CD4-positive, alpha-beta T cell treated with Interleukin-2 at 100 ng/mL for 4 hours (primary cell): Measurements from ENCODE around the gene SLC26A1.

Experiments used
- DNase-seq: peaks from one replicate; pipeline ENCODE4 v3.0.0-alpha.2; 2020; ENCODE audit warnings: low spot score

Gene SLC26A1

DNA sequence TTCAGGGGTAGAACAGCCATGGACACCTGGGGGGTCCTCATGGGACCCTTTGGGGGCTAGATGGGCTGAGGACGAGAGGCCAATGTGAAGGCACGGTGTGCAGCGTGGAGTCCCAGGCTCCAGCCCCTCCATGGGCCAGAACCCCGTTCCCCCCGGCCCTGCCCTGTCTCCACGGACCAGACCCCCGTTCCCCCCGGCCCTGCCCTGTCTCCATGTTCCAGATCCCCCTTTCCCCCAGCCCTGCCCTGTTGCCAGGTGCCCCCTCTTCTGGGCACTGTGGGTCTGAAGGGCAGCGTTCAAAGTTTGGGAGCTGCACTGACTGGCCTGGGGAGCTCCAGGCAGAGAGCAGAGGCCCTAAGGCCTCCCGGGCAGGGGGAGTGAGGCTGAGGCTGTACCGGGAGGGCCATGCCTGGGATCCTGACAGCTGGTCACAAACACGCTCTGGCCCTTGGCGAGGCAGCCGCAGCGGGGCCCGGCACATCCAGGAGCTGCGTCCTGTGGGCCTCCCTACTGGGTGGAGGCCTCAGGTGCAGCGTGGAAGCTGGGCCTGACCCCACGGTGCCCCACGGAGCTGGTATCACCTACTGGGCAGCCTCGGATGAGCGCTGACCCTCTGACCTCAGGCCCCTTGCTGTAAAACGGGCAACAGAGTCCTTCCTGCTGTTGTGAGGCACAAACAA lies 28.7 kb downstream of the SLC26A1 start:
- DNase-seq, result no peak

DNA sequence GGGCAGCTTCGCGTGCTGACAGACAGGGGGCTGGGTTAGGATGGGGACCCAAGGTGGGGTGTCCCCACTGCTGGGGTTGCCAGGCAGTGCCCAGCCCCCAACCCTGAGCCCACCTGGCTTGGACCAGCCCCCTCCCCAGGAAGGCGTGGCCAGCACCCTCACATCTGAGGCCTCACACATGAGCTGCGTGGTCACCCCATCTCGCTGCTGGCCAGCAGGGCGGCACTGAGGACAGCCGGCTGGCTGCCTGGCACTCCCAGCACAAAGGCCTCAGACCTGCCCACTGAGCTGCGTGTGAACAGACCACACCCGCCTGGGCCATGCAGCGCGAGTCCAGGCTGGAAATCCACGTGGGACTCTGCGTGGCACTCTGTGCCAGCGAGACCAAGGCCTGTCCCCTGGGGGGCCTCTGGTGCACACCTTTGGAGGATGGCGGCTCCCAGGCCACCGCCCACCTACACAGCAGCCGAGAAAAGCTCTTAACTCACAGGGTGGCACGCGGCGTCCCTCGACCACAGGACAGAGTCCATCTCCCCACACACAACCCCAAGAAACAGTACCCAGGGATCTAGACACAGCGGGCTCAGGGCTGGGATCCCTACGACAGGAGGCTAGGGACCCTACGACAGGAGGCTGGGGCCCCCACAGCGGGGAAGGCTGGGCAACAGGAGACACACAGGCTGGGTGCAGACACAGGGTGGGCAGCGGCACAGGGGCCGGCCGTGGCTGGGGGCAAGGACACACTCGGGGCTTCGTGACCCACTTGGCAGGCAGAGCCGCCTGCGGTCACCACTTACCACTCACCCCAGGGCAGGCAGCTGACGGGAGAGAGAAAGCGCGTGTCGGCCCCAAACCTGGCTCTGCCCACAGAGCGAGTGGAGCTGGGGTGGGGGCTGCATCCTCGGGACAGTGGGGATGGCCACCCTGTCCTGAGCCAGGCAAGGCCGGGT lies 29.7 kb downstream of the SLC26A1 start:
- no peak for DNase-seq

DNA sequence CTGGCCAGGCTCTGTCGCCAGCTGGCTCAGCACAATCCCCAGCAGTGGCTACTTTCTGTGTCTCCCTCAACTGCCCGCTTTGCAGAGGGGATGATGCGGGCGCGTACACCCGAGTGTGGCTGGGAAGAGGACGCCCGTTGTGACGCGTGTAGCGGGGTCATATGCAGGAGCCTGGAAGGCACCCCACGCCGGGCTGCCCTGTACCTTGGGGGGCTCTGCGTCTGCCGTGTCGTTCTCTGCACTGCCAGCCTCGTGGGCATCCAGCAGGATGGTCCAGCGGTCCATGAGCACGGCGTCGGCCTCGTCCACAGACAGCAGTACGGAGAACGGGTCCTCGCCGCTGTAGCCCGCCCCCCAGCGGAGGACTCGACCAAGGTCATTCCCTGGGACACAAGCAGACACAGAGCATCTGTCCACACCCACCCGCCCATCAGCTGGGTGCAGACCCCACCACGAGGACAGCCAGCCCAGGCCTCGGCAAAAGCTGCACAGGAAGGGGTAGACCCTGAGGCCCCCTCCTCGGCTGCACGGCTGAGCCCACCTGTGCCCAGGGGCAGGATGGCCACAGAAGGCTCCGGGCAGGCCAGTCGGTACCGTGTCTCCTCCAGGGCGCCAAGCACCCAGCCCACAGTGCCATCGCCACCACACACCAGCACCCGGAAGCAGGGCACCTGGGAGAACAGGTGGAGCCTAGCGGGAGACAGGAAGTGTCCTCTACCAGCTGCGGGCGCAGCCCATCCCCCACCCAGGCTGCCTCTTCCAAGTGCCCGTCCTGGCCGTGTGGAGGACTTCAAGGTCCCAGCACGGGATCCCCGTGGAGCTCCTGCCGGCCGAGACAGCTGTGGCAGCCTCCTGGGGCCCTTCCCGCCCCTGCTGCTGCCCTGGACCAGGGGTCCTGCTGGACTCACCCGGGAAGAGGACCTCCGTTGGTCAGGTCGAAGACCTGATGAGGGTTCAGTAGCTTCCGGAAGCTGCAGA lies 30.7 kb downstream of the SLC26A1 start:
- no peak for DNase-seq

DNA sequence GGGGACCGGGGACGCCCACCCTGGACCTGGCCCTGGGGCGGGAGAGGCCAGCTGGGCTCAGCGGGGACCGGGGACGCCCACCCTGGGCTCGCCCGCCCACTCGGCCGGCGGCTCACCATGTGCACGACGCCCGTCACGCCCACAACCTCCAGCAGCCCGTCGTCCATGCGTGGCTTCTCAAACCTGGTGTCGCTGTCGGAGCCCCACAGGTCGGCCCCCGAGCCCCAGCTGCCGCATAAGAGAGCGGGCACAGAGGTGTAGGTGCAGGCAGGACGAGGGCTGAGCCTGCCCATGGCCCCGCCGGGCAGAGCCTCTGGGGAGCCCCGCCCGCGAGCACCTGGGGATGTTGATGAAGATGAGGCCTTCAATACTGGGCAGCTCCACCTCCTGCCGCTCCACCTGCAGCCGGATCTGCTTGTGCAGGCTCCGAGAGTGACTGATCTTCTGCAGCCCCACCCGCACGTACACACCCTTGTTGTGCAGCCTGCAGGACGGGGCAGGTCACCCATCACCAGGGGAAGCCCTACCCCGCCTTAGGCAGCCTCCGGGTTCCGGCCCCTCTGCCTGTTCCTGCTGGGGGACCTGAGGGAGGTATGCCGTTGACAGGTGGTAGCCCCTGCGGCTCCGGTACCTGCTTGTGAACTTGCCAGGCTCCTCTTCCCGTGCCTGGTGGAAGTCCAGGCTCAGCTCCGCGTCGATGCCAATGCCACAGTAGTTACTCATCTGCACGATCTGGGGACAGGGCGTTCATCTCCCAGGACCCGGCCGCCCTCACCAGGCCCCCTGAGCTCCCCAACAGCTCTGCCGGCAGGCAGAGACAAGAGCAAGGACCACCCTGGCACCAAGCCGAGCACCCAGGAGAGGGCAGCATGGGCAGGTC lies 31.6 kb downstream of the SLC26A1 start:
- DNase-seq, result no peak

DNA sequence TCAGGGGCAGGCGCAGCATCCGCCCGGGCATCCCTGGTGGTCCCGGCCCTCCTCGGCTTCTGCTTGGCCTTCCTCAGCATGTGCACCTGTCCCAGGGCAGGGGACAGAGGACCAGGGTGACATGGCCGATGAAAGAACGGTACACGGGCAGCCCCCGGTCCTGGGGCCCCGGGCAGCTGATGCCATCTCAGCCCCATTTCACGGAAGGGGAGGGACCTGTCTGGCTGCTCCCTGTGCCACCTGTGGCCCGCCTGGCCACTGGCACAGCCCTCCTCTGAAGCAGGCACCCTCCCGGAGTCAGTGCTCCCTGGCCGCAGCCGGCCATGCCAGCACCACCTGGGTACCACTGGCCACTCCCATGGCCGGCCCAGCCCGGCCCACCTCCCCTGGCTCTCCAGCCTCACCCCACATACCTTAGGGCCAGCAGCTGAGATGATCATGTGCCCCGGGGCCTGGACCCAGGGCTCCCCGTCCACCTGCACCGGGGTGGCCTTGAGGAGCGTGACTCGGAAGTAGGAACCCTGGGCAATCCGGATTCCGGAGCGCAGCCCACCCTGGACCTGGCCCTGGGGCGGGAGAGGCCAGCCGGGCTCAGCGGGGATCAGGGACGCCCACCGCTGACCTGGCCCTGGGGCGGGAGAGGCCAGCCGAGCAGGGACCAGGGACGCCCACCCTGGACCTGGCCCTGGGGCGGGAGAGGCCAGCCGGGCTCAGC lies 32.4 kb downstream of the SLC26A1 start:
- DNase-seq, result no peak

DNA sequence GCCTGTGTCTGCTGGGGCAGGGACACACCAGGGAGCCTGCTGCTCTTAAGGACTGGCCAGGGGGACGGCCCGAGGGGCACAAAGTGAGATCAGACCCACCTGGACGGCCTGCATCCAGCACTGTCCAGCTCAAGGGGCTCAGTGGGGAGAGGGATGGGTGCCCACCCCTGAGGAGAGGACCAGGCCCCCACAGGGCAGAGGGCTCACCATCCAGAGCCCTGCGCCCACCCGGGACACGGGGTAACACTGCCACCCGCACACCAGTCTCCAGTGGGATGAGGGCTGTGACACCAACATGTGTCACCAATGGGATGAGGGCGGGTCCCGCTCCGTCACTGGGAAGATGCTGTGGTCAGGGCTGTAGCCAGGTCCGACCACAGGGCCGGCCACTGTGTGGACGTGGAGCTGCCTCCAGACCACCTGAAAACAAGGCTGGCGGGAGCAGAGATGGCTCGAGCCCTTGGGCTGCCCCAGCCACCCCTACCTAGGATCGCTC lies 33.0 kb downstream of the SLC26A1 start:
- DNase-seq, result no peak

DNA sequence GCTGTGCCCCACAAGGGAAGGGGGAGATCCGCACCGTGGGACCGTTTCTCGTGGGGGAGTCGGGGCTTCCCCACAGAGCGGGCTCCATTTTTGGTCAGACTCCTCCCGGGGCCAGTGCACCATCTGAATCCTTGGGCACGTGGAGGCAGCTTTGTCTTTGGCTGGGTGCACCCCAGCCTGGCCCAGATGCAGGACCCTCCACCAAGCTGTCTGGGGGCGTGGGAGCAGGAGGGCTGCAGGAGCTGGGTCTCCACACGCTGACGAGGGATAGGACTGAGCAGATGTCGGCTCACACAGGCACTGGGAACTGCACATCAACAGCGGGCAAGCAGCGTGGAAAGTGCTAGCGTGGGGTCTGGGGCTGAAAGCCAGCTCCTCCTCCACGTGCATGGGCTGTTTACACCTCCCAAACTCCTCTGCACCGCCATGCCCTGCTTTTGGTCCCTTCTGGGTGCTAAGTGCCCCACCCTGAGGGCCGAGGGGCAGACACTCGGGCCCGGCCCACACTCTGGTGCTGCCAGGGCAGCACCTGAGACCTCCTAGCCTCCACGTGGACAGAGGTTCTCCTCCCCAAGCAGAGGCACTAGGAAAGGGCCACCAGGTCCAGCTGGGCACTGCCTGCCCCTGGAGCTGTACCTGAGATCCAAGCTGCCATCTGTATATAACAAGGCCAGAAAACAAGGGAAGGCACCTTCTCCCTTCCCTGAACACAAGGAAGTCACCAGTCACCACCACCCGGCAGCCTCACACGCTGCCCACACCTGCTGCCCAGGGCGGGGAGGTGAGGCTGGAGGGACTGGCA lies 33.7 kb downstream of the SLC26A1 start:
- no peak for DNase-seq

DNA sequence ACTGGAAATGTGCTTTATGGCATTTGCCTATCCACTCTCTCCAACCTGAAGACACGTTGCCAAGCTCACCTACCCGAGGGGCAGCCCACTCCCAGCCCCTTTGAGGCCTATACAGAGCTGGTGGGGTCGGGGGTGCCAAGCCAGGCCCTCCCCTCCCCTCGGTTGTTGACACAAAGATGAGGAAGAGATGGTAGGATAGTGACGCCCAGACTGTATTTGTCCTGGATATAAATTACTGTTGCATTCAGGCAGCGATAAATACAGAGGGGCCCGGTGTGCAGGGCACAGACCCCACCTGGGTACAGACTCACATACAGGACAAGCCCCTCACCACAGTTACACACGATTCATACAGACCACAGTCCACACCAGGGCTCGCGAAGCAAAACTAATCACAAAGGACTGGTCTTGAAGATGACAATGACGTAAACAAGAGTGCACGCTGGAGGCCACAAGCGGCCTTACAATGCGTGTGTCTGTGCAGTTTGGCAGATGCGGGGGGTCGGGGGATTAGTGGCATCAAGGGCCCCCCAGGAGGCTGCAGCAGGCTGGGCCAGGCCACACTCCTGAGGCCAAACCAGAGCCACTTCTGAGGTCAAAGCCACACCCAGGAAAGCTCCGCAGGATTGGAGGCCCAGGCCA lies 34.4 kb downstream of the SLC26A1 start:
- DNase-seq, result no peak

DNA sequence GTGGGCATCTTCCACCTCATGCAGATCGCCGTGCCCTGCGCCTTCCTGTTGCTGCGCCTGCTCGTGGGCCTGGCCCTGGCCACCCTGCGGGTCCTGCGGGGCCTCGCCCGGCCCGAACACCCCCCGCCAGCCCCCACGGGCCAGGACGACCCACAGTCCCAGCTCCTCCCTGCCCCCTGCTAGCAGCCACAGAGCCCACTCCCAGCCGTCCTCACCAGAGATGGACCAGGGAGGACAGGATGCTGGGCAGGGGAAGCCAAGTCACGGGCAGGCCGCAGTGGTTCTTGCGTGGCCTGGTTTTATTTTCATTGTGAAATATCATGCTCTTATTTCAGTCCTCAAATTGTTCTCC lies 34.9 kb downstream of the SLC26A1 start:
- DNase-seq, result no peak

DNA sequence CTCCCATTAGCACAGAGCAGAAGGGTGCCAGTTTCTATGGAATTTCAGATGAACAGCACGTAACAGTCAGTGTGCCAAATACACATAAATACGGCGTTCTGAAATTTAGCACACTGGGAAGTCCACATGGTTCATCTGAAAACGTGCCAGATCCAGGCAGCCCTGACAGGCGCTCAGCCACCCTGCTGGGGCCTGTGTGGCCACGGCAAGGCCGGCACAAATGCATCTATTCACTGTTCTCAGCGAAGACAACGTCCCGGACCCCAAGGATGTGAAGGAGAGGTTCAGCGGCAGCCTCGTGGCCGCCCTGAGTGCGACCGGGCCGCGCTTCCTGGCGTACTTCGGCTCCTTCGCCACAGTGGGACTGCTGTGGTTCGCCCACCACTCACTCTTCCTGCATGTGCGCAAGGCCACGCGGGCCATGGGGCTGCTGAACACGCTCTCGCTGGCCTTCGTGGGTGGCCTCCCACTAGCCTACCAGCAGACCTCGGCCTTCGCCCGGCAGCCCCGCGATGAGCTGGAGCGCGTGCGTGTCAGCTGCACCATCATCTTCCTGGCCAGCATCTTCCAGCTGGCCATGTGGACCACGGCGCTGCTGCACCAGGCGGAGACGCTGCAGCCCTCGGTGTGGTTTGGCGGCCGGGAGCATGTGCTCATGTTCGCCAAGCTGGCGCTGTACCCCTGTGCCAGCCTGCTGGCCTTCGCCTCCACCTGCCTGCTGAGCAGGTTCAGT lies 35.5 kb downstream of the SLC26A1 start:
- DNase-seq, result no peak

DNA sequence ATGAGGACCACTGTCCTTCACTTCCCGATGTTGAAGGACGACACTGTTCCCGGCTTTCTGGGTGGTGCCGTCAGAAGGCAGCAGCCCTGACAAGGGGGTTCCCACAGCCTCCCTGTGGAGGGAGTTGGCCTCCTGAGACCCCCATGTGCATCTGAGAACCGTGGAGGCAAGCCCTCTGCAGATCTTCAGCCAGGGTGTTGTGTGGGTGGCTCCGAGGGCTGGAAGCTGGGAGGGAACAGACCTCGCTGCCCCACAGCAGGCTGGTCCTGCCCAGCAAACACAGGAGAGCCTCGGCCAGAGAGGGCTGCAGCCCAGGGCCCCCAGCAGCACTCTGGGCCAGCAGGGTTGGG lies 36.0 kb downstream of the SLC26A1 start:
- no peak for DNase-seq

DNA sequence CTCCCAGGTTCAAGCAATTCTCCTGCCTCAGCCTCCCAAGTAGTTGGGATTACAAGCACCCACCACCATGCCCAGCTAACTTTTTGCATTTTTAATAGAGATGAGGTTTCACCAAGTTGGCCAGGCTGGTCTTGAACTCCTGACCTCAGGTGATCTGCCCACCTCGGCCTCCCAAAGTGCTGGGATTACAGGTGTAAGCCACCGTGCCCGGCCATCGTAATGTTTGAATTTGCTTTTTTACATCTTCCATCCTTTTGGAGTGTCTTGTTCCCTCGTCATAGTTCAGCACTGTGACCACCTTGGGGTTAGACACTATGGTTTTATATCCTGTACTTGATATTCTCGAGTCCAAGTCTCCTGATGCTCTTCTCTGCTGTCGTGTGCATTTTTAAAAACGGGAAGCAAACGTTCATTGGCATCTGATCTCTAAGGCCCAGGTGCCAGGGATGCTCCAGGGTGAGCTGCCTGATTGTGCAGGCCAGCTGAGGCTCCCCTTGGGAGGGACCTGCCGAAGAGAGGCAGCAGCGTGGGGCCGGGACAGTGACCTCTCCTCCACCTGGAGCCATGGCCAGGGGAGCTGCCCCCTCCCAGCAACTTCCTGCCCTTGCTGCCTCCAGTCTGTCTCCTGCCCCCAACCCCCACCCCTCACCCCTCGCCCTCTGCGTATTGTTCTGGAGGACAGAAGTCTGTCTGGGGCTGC lies 36.5 kb downstream of the SLC26A1 start:
- no peak for DNase-seq

DNA sequence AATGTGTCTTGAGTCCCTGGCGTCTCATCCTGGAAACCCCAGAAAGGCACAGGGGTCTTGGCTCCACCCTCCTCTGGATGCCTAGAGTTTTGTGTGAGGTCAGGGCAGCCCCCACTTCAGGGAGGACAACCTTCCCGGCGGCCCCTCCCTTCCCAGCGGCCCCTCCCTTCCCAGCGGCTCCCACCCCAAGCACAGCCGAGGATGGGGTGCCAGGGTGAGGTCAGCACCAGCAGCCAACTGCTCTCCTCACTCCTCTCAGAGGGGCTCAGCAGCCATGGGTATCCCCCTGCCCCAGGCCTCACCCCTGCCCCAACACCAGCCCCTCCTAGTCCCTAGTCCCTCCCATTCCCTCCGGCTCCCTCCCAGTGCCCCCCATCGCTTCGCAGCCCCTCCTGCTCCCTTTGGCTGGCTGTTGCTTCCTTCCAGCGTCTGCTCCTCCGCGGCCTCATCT lies 37.2 kb downstream of the SLC26A1 start:
- DNase-seq, result no peak

DNA sequence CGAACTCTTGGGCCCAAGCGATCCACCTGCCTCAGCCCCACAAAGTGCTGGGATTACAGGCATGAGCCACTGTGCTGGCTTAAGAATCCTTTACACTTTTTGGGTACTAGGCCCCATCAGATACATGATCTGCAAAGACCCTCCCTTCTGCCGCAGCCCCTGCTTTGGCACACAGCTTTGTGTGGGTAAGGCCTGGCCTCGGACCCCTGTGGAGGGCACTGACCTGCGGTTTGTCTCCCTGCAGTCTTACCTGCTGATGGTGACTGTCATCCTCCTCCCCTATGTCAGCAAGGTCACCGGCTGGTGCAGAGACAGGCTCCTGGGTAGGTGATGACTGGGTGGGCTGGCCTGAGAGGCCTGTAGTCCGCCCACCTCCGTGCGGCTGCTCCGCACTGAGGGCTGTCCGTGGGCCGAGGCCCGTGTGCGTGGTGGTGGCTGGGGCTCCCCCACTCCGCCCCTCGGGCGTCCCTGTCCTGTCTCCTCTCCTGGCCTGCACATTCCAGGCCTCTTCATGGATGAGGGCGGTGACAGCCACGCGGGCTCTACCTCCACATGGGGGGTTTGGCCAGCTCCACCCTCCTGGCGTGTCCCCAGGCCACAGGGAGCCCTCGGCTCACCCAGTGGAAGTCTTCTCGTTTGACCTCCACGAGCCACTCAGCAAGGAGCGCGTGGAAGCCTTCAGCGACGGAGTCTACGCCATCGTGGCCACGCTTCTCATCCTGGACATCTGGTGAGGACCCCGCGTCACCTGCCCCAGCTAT lies 37.9 kb downstream of the SLC26A1 start:
- no peak for DNase-seq

DNA sequence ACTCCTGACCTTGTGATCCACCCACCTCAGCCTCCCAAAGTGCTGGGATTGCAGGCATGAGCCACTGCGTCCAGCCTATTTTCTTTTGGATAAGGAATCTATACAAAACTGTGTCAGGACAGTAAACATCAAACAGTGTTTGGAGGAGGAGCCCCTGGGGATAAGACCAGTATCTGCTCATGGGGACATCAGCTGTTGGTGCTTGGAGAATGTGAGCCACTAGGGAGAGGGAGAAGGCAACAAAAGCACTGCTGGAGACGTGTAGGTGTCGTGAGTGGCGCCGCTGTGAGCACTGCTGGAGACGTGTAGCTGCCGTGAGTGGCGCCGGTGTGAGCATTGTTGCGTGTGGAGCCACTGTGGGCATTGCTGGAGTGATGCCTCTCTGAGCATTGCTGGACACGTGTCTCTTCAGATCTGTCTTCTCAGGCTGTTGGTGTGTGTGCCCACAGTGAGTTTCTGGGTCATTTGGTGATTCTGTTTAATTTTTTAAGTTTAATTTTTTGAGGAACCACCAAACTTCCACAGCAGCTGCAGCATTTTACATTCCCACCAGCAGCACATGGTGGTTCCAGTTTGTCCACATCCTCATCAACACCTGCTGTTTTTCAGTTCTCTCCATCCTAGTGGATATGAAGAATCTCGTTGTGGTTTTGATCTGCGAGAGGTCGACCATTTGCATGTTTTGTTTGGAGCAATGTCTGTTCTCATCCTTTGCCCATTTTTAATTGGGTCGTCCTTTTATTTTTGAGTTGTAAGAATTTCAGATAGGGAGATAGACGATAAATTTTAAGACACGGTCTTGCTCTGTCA lies 38.8 kb downstream of the SLC26A1 start:
- DNase-seq, result no peak

DNA sequence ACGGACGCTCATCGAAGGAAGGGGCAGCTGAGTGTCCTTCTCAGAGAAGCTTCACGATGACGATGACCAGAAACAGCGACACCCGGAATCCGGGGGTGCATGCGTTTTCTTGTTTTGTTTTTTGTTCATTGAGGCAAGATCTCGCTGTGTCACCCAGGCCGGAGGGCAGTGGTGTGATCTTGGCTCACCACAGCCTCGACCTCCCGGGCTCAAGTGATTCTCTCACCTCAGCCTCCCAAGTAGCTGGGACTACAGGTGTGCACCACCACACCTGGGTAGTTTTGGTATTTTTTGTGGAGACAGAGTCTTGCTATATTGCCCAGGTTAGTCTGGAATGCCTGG lies 39.7 kb downstream of the SLC26A1 start:
- no peak for DNase-seq
